Central memory CD4-positive, alpha-beta T cell (primary cell): ENCODE results near the gene CEBPG.
A peak's percentile ranks its signal among the peaks of the same experiment; 100 is the strongest.

ENCODE experiments used
- DNase-seq: peaks from one replicate; pipeline ENCODE4 v3.0.0; 2022
- total RNA-seq, 3 experiments: gene quantifications; one replicate each; lab custom pipeline; 2026; lab: John Stamatoyannopoulos, UW

The CEBPG gene
- 38.8 to 118 (median 103) reads per million in 3 experiments for total RNA-seq

DNA sequence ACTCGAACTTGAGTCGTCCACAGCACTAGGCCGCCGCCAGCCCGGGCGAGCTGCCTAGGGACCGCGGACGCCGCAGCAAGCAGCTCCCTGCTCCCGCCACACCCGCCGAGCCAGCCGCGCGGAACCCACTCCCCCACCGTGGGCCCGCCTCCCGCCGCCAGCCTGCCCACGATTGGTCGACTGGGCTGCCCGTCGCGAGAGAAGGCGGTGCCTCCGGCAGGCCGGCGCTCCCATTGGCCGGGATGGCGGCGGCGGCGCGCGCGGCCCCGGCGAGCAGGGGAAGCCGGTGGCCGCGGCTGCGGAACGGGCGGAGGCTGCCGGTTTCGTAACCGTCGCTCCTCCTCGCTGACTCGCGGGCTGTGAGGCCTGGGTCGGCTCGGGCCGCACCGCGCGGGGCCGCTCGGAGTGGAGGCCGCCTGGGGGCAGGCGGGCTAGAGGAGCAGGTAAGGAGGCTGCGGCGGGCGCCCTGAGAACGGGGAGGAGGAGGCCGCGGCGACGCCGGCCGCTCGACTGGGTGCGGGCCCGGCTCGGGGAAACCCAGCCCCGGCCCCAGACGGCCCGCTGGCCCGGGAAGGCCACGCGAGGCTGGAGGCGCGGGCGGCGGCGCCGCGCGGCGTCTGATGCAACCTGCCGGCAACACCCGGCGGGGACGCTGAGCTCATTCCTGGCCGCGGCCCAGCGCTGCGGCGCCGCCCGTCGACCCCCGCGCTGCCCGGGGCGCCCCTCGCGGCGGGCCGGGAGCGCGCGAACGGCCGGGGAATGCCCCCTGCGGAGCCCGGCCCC, at the start of gene CEBPG:
Gene CEBPG (plus strand): TSS at position 257 of the 783 bp plus-strand sequence. CDS start 5,531 bp downstream, outside the sequence.
- DNase-seq = peak; percentile 95

DNA sequence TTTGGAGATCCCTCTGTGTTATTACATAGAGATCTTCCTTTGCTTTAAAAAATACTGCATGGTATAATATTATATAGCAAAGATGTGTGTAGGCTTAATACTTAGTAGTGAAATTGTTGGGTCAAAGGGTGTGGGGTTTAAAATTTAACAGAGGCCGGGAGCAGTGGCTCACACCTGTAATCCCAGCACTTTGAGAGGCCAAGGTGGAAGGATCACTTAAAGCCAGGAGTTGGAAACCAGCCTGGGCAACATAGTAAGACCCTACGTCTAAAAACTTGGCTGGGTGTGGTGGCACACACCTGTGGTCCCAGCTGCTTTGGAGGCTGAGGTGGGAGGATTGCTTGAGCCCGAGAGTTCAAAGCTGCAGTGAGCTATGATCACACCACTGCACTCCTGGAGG, 48.9 kb upstream of the CEBPG start:
- no peak for DNase-seq

DNA sequence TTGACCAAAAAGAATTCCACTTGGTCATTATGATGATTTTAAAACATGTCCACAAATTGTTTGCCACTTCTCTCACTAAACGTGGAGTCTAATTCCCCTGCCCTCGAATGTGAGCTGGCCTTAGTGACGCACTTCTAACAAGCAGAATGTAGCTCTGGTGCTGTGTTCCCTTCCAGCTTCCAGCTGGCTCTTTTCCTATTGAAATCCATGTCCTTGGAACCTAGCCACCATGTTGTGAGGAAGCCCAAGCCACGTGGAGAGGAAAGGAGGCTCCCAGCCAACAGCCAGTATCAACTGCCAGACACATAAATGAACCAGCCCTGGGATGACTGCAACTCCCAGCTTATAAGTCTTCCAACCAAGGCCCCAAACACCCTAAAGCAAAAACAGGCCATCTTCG, 47.6 kb upstream of the CEBPG start:
- no peak for DNase-seq

DNA sequence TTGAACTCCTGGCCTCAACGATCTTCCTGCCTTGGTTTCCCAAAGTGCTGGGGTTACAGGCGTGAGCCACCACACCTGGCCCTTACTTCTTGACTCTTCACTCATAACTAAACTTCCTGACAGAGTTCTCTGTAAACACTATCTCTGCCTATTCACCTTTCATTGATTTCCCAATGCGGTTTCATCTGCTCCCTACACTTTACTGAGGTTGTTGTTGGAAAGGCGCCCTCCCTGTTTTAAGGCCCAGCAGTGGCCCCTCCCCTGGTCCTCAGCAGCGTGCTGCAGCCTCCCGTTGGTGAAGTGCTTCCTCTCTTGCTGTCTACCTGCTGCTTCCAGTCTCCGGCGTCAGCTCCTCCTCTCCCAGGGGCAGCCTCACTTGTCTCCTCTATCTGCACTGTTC, 44.4 kb upstream of the CEBPG start:
- DNase-seq = no peak

DNA sequence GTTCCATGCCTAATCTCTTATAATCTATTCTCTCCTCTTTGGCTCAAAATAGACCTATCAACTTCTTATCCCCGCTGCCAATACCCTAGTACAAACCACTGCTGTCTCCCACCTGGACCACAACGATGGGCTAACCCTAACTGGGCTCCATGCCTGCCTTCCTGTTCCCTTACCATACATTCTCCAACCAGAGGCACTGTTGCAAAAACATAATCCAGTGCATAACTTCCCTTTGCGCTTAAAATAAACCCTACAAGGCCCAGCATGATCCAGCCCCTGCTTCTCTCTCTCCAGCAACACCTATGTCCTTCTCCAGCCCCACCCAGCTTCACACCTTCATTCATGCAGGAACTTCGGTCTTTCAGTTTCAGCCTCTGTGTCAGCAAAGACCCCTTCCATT, 43.8 kb upstream of the CEBPG start:
- DNase-seq = no peak

DNA sequence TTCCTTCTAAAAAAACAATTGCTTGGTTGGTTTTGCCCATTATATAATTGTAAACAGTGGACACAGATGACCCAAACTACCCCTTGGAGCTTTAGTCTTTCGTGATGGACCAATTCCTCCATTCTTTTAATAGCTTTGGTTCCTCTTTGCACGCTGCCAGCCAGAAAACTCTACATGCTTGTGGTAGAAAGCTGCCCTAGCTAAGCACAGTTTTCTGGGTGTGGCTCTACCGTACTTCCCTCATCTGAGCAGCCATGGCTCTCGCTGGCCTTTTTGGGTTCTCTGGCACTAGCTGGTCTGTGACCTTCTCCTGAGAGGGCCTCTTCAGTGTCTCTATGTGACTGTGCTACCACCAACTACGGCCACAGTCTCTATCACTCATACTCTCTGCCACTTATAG, 41.3 kb upstream of the CEBPG start:
- DNase-seq = no peak

DNA sequence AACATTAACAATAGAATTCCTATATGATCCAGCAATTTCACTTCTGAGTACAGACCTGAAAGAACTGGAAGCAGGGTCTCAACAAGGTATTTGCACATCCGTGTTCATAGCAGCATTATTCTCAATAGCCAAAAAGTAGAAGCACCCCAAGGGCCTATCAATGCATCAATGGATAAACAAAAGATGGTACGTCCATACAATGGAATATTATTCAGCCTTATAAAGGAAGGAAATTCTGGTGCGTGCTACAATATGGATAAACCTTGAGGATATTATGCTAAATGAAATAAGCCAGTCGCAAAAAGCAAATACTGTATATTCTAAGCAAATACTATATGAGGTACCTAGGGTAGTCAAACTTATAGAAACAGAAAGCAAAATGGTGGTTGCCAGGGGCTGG, 40.4 kb upstream of the CEBPG start:
- no peak for DNase-seq

DNA sequence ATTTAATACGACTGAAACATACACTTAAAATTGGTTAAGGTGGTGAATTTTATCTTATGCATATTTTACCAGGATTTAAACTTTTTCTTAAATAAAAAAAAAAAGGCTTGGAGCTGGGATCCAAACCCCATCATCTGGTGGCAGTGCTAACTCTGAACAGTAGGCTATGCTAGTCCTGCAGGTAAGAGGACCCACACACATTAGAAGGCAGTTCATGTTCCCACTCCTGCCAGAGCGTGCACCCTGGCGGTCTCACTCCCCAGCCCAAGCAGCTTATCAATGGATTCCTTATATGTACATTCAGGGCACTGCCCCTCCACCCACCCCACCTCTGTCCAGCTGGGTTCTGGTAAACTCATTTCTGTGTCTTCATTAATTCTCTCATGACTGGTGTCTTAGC, 39.9 kb upstream of the CEBPG start:
- no peak for DNase-seq

DNA sequence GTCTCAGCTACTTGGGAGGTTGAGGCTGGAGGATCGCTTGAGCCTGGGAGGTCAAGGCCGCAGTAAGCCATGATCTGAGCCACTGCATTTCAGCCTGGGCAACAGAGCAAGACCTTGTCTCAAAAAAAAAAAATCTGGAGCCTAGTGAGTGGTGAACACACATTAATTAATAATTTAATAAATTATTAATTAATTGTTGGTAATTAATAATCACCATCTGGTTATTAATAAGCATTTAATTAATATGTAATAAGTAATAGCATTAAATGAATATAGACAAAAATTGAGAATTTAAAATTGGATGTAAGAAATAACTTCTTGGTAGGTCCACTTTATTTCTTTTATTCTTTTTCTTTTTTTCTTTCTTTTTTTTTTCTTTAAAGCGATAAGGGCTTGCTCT, 39.2 kb upstream of the CEBPG start:
- DNase-seq = no peak

DNA sequence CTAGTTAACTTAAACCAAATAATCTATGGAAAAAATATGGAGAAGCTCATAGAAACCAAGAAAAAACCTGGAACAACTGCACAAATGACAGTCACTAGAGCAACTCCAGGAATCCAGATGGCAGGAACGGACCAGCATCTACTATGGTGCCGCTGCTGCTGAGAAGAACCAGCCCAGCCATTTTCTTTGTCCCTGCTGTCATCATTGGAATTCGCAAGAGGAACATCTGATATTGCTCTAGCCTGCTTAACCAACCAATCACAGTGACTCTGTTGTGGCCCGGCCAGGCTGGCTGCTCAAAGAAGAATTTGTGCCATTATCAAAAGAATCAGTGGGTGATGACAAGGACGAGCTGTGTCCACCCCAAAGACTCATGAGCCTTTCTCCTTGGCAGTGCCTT, 38.1 kb upstream of the CEBPG start:
- no peak for DNase-seq

DNA sequence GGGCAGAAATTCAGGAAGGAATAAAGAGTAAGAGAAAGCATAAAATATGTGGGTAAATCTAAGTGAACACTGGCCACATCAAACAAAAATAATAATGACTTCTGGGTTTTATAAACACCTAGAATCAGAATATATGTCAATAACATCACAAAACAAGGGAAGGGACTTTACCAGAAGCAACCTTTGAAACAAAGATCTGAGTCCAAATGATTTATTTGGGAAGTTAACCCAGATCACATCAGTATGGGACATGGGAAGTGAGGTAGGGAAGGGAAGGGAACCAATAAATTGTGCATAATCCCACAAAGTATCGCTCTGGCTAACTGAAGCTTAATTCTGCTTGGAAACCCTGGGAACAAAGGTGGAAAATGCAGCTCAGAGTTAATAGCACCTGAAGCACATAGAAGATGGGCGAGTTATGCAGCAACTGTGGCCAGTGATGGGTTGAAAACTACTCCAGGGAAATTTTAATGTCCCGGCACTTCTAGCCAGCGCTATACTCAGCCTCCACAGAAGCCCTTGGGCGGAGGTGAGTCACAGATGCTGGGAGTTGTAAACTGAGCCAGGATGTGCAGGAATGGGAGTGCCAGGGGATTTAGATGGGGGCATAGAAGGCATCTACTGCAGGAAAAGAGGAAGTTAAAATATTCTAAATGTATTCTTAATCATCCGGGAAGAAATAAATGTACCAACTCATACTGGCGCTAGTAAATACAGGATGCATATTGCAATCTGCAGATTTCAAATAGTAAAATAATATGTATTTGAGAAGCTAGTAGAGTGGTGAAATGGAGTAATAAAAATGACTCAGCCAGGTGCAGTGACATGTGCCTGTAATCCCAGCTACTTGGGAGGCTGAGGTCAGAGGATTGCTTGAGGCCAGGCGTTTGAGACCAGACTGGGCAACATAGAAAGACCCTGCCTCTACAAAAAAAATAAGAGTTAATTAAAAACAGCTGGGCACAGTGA, 34.2 kb upstream of the CEBPG start:
- DNase-seq = no peak

DNA sequence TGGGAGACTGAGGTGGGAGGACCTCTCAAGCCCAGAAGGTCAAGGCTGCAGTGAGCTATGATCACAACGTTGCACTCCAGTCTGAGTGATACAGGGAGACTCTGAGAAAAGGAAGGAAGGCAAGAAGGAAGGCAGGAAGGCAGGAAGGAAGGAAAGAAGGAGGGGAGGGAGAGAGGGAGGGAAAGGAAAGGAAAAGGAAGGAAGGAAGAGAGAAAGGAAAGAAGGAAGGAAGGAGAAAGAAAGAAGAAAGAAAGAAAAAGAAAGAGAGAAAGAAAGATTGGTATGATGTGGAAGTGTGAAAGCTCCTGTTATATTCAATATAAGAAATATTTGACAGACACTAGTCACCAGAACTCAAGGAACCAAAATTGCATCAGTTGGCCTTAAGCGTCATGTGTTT, 32.5 kb upstream of the CEBPG start:
- no peak for DNase-seq

DNA sequence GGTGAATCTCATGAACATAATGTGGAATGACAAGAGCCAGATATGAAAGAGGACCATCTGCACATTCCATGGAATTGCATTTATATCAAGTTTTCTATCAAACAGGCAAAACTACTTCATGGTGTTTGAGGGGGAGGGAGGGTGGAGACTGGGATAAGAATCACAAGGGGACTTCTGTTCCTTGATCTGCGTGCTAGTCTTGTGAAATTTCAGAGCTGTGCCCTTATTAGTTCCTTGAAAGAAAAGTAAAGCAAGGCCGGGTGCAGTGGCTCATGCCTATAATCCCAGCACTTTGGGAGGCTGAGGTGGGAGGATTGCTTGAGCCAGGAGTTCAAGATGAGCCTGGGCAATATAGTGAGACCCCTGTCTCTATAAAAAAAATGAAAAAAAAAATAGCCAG, 30.2 kb upstream of the CEBPG start:
- no peak for DNase-seq

DNA sequence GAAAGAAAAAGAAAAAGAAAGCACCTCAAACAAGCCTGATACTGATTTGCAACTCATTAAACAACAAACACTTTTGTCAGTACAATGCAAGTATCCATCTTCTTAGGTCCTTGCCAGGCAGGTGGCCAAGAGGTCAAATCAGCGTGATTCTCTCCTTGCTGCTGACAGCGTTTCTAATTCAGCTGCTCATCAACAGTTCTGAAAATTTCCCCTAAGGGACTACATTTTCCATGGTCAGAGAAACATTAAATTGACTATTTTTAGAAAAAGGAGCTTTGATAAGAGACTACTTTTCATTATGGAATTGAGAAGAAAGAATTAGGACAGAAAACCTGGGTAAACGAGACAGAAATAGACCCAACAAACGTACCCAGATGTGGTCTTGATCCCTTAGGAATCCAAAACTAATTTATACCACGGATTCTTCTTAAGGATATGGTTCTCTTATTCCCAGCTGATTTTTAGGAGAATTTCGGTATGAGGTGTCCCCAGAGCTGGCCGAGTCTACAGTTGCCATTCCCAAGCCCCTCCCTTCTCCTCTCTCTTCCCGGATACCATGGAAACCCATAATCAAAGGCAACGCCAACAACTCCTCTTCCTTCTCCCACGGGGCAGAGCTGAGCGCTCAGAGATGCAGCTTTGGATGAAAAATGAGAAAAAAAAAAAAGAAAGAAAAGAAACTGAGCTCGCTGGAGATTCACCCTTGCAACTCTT, 29.5 kb upstream of the CEBPG start:
- DNase-seq = no peak

DNA sequence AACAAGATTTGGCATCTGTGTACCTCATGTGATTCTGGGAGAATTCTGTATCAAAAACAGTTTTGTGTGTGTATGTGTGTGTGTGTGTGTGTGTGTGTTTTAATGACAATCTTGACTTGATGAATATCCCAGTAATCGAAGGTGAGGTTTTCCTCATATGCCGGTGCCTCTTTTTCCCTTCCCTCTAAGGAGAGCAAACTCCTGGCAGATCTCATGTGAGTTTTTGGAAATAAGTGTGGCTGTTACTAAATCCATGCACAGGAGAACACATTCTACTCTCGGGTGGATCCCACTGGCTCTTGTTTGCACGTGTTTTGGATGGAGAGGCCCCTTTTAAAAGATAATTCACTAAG, 29.0 kb upstream of the CEBPG start:
- no peak for DNase-seq

DNA sequence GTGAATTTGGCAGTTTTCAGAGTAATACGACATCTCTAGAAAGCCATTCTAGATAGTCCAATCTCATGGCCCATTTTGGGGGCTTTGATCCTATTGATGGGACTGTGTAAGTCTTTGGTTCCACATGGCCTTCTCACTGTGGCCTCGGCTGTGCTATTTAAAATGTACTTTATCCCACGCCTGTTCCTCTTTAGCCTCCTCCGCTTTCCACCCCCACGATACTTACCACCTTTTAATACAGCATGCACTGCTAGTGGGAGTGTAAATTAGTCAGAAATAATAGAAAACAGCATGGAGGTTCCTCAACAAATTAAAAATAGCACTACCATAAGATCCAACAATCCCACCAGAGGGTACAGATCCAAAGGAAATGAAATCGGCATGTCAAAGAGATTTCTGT, 28.3 kb upstream of the CEBPG start:
- DNase-seq = no peak

DNA sequence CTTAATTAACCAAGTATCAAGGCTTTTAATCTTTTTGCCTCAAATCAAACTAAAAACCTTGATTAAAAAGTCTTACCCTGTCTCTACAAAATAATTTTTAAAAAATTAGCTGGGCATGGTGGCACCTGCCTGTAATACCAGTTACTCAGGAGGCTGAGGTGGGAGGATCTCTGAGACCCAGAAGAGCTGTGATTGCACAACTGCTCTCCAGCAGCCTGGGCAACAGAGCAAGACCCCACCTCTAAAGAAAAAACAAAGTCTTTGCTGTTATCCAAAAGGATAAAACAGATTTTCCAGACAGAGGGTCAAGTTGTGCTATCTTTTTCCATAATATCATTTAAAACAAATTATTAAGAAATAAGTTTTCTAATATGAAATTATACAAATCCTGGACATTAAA, 26.8 kb upstream of the CEBPG start:
- DNase-seq = no peak

DNA sequence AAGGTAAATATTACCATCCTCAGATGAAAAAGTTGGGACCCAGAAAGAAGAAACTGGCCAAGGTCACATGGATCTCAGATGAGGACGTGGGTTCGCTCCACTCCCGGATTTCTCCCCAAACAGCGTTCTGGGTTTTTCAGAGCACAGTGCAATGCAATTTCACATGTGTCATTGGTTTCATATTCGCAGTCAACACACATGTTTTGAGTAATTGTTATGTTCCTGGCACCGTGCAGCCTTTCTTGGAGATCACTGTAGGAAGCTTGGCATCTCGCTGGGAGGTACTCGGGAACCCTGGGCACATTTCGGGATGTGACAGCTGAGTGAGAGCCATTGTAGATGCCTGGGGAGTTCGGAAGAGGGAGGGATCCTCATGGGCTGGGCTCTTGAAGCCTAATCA, 26.2 kb upstream of the CEBPG start:
- no peak for DNase-seq

DNA sequence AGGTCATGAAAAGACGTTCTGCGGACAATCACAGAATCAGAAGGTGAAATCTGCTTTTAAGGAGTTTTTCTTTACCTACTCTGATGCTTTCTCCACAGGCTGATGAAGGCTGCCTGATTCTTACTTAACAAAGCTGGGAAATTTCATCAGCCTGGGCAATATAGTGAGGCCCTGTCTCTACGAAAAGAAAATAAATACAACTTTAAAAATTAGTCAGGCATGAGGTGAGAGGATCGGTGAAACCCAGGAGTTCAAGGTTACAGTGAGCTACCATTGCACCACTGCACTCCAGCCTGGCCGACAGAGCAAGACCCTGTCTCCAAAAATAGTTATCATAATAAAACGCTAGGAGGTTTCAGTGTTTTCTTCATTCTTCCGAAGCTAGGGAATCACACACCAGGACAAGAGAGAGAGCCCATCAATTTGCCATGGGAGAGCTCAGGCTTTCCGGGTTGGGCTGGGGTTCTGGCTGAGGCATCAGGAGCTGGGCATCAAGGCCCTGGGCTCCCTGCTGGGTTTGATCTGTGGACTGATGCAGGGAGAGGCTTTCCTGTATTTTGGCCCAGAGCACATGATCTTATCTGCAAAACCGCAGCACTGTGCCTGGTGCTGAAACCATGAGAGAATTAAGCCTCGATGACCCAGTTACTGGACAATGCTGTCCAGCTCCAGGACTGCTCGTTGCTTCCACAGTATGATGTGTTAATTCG, 25.1 kb upstream of the CEBPG start:
- no peak for DNase-seq

DNA sequence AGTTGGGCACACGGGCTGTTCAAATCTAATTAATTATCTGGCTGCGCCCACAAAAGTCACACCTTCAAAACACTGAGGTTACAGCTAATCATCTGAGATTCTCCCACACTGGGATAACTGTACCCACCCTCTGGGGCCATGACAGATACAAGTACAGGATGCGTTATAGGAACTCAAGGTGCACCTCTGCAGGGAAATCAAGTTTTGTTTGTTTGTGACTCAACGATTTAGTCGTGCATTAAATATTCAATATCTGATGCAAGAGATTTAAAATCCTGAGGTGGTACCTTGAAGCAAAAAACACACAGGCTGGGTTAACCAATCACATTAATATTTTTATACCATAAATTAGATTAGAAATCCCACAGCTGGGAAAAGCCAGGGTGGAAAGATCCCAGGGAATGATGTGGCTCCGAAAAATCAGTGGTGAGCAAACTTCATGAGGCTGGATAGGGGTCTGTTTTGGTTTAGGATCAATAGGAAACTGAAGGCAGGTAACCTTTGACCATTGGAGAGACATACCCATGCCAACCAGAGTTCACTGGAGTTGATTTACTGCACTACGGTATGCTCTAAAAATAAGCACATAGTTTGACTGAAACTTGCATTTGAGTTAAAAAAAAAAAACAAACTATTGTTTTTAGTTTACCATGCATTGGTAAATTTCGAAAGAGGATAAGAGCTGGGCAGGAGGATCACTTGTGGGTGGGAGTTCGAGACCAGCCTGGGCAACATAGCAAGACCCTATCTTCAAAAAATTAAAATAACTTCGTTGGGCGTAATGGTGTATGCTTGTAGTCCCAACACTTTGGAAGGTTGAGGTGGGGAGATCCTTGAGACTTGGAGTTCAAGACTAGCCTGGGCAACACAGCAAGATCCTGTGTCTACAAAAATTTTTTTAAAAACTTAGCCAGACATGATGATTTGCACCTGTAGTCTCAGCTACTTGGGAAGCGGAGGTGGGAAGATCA, 23.9 kb upstream of the CEBPG start:
- no peak for DNase-seq

DNA sequence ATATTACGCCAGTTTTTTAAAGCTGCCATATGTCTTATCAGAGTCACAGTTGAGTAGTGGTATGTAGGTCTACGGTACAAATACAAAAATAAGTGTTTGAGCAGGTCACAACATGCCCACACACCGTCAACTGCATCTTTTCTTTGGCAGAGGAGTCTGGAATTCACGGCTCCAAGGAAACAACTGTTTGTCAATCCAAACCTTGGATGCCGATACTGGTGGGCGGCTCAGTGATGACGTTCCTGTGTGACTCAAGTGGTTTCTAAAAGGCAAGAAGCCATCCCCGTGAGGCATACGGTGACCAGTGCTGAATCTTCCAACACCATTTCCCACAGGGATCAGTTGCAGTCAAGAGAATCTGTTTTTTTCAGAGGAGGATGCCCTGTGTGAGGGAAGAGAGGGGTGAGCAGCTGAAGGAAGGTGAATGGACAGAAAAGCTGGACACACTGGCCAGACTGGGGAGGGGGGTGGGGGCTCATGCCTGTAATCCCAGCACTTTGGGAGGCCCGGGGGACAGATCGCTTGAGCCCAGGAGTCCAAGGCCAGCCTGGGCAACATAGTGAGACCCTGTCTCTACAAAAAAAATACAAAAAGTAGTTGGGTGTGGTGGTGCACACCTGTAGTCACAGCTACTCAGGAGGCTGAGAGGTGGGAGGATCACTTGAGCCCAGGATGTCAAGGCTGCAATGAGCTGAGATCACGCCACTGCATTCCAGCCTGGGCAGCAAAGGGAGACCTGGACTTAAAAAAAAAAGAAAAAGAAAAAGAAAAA, 22.8 kb upstream of the CEBPG start:
- DNase-seq = no peak
